Endodermal cell (in vitro differentiated cells): Measurements from ENCODE around the gene HAPLN3. TPM values are rescaled to one million over a fixed set of nuclear protein-coding genes. Genes with fewer than 3 reads are reported as not detected.
"Not testable (repeated sequence)": the region's sequence is repeated elsewhere in the genome, so short reads cannot be mapped to it uniquely, and the experiment has no call there.

ENCODE experiments used
- DNase-seq: peaks from one replicate; pipeline ENCODE4 v3.0.0-alpha.2; 2017
- H3K27ac ChIP-seq: 2 replicates; pipeline ENCODE4 v1.5.1; 2013; ENCODE audit warnings: mild to moderate bottlenecking, low read depth, low read length, moderate library complexity
- H3K27me3 ChIP-seq: 2 replicates; pipeline ENCODE4 v1.6.1; 2013; ENCODE audit warnings: mild to moderate bottlenecking, low read length, moderate library complexity; ENCODE audit not compliant: insufficient read depth, control insufficient read depth, poor library complexity, severe bottlenecking
- H3K36me3 ChIP-seq: 2 replicates; pipeline ENCODE4 v1.7.0; 2013; ENCODE audit warnings: mild to moderate bottlenecking, low read length, moderate library complexity; ENCODE audit not compliant: control insufficient read depth, insufficient read depth
- H3K4me1 ChIP-seq: one replicate; pipeline ENCODE4 v1.7.0; 2013; ENCODE audit warnings: low read length; ENCODE audit not compliant: control insufficient read depth, insufficient read depth
- H3K4me3 ChIP-seq: 2 replicates; pipeline ENCODE4 v1.5.1; 2013; ENCODE audit warnings: mild to moderate bottlenecking, low read length, moderate library complexity
- H3K9ac ChIP-seq: 2 replicates; pipeline ENCODE4 v1.6.1; 2013; ENCODE audit warnings: mild to moderate bottlenecking, low read length, moderate library complexity; ENCODE audit not compliant: poor library complexity, severe bottlenecking; ENCODE audit errors: extremely low read depth
- H3K9me3 ChIP-seq: 2 replicates; pipeline ENCODE4 v1.6.1; 2013; ENCODE audit warnings: mild to moderate bottlenecking, low read length, moderate library complexity; ENCODE audit not compliant: control insufficient read depth
- H3K27ac Mint-ChIP-seq: 2 replicates; pipeline ENCODE4 v1.8.0; 2020; ENCODE audit warnings: mixed read lengths
- H3K27me3 Mint-ChIP-seq: 2 replicates; pipeline ENCODE4 v1.8.0; 2021; ENCODE audit warnings: mild to moderate bottlenecking, mixed read lengths; ENCODE audit not compliant: insufficient read depth
- H3K36me3 Mint-ChIP-seq: 2 replicates; pipeline ENCODE4 v1.8.0; 2020; ENCODE audit warnings: low read depth, mixed read lengths
- H3K4me1 Mint-ChIP-seq: 2 replicates; pipeline ENCODE4 v1.8.0; 2020; ENCODE audit warnings: mixed read lengths
- H3K4me3 Mint-ChIP-seq: 2 replicates; pipeline ENCODE4 v1.8.0; 2020; ENCODE audit warnings: mild to moderate bottlenecking, moderate library complexity, mixed read lengths
- H3K9me3 Mint-ChIP-seq: 2 replicates; pipeline ENCODE4 v1.8.0; 2020; ENCODE audit warnings: mild to moderate bottlenecking, mixed read lengths
- CTCF ChIP-seq: fragments of 200-600 bp; sonication (generic); conservative IDR thresholded peaks from 2 replicates; pipeline ENCODE4 v1.5.0; 2021; ENCODE audit warnings: antibody characterized with exemption, mild to moderate bottlenecking
- WGBS, 2 experiments: methylation state at CpG; one replicate each; pipeline versions ENCODE4 v1.1.5 to v1.1.7; 2013; ENCODE audit warnings: missing lambda C conversion rate in 2 of 2, mixed read lengths in 1 of 2; ENCODE audit not compliant: insufficient coverage in 1 of 2, insufficient read length in 1 of 2; 5-methylcytosine and 5-hydroxymethylcytosine counted together
- total RNA-seq, 2 donors: library from RNA; stranded (reverse); fragmentation: NEBNext Ultra II Directional in 1 of 2; extraction: Animal tissue kit (Norgen Biotek cat#: 25700) in 1 of 2; gene quantifications; 2 replicates in 1 of 2; 3 replicates in 1 of 2; pipeline ENCODE4 v1.2.1, GENCODE V29; 2021

Gene HAPLN3
- total RNA-seq, 2 donors from 2014 or later, result 5.8 to 15.6 TPM

GRCh38 chr15:88938802-88939485, 43.6 kb upstream of the HAPLN3 start:
- Mint-ChIP-seq H3K4me3 (no peak overlapping the region), H3K4me1 (peaks cover 15% of the 10 kb centered on the region), H3K9me3 (peaks cover 54% of the 10 kb centered on the region), H3K27ac (no peak overlapping the region), H3K27me3 (no peaks in the 10 kb centered on the region), H3K36me3 (peaks cover 2% of the 10 kb centered on the region)
- Histone ChIP-seq H3K9me3 (peaks cover 23% of the 10 kb centered on the region), H3K36me3 (no peaks in the 10 kb centered on the region), H3K27me3 (no peaks in the 10 kb centered on the region), H3K9ac (no peak overlapping the region), H3K4me3 (no peak overlapping the region), H3K27ac (no peak overlapping the region), H3K4me1 (no peaks in the 10 kb centered on the region)
- peak; percentile 44 for DNase-seq
- WGBS, 2 experiments, result 92% methylated on average over 15 of the region's 15 CpGs
- no peak for TF ChIP-seq CTCF

- H3K27me3 ChIP-seq, DNase-seq, H3K9ac ChIP-seq, H3K4me3 Mint-ChIP-seq, H3K27ac Mint-ChIP-seq, H3K27ac ChIP-seq, H3K36me3 ChIP-seq, H3K4me1 Mint-ChIP-seq, H3K27me3 Mint-ChIP-seq, H3K4me1 ChIP-seq, H3K36me3 Mint-ChIP-seq: not testable (repeated sequence)
- peaks cover 63% of the 10 kb centered on the region for H3K9me3 Mint-ChIP-seq
- H3K9me3 ChIP-seq, result peaks cover 18% of the 10 kb centered on the region
- peak overlapping the region; percentile 45 for H3K4me3 ChIP-seq
- 96 to 100% methylated on average over 1 to 4 of the region's 4 CpGs for WGBS, 2 experiments
These were observed 39.1 kb upstream of the HAPLN3 start for GRCh38 chr15:88934449-88934848.

GRCh38 chr15:88932875-88933330, 37.6 kb upstream of the HAPLN3 start:
- no peaks in the 10 kb centered on the region for H3K4me1 ChIP-seq
- no peak overlapping the region for H3K27ac Mint-ChIP-seq
- H3K4me3 Mint-ChIP-seq, result no peak overlapping the region
- TF ChIP-seq CTCF, result no peak
- no peaks in the 10 kb centered on the region for H3K36me3 ChIP-seq
- peaks cover 32% of the 10 kb centered on the region for H3K9me3 ChIP-seq
- peaks cover 70% of the 10 kb centered on the region for H3K9me3 Mint-ChIP-seq
- WGBS, 2 experiments, result 100% methylated on average over 1 of the region's 1 CpG; no CpG with 5 or more reads in 1 of the 2 experiments
- no peak overlapping the region for H3K9ac ChIP-seq
- H3K4me3 ChIP-seq, result no peak overlapping the region
- DNase-seq, result no peak
- peaks cover 2% of the 10 kb centered on the region for H3K27me3 Mint-ChIP-seq
- no peaks in the 10 kb centered on the region for H3K36me3 Mint-ChIP-seq
- H3K27ac ChIP-seq, result no peak overlapping the region
- H3K4me1 Mint-ChIP-seq, result no peaks in the 10 kb centered on the region
- no peaks in the 10 kb centered on the region for H3K27me3 ChIP-seq
